ENCODE data around the gene EYA3.

- TF ChIP-seq, protein P1, sequence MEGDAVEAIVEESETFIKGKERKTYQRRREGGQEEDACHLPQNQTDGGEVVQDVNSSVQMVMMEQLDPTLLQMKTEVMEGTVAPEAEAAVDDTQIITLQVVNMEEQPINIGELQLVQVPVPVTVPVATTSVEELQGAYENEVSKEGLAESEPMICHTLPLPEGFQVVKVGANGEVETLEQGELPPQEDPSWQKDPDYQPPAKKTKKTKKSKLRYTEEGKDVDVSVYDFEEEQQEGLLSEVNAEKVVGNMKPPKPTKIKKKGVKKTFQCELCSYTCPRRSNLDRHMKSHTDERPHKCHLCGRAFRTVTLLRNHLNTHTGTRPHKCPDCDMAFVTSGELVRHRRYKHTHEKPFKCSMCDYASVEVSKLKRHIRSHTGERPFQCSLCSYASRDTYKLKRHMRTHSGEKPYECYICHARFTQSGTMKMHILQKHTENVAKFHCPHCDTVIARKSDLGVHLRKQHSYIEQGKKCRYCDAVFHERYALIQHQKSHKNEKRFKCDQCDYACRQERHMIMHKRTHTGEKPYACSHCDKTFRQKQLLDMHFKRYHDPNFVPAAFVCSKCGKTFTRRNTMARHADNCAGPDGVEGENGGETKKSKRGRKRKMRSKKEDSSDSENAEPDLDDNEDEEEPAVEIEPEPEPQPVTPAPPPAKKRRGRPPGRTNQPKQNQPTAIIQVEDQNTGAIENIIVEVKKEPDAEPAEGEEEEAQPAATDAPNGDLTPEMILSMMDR (IDR thresholded peaks at IDR 0.05) = no peak
- no peak for TF ChIP-seq POLR2A (IDR thresholded peaks at IDR 0.05)
These were observed 9.5 kb downstream of the EYA3 start for GRCh38 chr1:28078680-28079626.
